Right renal cortex interstitium (tissue), 3 donors: ENCODE measurements around the gene LMLN. TPM values are rescaled to one million over a fixed set of nuclear protein-coding genes. Genes with fewer than 3 reads are reported as not detected.
"Not testable (repeated sequence)": the region's sequence is repeated elsewhere in the genome, so short reads cannot be mapped to it uniquely, and the experiment has no call there.

Experiments
- DNase-seq, 3 donors: peaks; one replicate each; pipeline ENCODE4 v3.0.0-alpha.2; 2013; ENCODE audit warnings: low read depth in 3 of 3, low spot score in 2 of 3
- polyA plus RNA-seq, 3 donors: library from polyadenylated mRNA; unstranded; fragments of 120-200 nt; gene quantifications; one replicate each; pipeline ENCODE4 v1.2.1, GENCODE V29; 2013; ENCODE audit not compliant: insufficient read length in 3 of 3

Gene LMLN, protein sequence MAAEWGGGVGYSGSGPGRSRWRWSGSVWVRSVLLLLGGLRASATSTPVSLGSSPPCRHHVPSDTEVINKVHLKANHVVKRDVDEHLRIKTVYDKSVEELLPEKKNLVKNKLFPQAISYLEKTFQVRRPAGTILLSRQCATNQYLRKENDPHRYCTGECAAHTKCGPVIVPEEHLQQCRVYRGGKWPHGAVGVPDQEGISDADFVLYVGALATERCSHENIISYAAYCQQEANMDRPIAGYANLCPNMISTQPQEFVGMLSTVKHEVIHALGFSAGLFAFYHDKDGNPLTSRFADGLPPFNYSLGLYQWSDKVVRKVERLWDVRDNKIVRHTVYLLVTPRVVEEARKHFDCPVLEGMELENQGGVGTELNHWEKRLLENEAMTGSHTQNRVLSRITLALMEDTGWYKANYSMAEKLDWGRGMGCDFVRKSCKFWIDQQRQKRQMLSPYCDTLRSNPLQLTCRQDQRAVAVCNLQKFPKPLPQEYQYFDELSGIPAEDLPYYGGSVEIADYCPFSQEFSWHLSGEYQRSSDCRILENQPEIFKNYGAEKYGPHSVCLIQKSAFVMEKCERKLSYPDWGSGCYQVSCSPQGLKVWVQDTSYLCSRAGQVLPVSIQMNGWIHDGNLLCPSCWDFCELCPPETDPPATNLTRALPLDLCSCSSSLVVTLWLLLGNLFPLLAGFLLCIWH
- 1 to 10 TPM; 8.2 to 8.4 (median 8.2) TPM for polyA plus RNA-seq

DNA sequence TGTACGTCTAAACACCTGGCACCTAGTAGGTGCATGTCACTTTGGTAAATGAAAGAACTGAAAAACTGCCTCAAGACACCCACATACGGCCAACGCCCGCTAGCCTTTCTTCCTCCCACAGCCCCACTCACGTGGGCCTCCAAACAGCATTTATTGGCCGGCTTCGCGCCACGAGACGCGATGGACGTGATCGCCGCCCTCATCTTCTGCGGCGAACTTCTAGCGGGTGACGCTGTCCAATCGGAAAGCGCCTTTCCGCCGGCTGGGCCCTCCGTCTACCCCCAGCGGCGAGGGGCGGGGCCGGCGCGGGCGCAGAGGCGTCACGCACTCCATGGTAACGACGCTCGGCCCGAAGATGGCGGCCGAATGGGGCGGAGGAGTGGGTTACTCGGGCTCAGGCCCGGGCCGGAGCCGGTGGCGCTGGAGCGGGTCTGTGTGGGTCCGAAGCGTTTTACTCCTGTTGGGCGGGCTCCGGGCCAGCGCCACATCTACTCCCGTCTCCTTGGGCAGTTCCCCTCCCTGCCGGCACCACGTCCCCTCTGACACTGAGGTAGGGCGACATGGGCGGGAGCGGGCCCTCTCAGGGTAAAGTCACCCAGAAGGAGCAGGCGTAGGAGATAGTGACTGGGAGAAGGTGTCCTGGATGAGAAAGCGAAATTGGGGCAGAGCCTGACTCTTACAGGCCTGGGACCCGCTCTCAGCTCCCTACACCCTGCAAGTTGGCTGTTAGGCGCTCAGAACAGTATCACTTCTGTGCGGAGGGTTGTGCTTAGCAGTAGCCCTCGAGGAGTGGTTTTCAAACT is at the start of gene LMLN:
LMLN (plus strand) TSS at position 327 of the 803 bp plus-strand sequence; CDS start at position 356, 29 bp downstream.
- peak; percentile 77 to 89 (median 81) for DNase-seq

DNA sequence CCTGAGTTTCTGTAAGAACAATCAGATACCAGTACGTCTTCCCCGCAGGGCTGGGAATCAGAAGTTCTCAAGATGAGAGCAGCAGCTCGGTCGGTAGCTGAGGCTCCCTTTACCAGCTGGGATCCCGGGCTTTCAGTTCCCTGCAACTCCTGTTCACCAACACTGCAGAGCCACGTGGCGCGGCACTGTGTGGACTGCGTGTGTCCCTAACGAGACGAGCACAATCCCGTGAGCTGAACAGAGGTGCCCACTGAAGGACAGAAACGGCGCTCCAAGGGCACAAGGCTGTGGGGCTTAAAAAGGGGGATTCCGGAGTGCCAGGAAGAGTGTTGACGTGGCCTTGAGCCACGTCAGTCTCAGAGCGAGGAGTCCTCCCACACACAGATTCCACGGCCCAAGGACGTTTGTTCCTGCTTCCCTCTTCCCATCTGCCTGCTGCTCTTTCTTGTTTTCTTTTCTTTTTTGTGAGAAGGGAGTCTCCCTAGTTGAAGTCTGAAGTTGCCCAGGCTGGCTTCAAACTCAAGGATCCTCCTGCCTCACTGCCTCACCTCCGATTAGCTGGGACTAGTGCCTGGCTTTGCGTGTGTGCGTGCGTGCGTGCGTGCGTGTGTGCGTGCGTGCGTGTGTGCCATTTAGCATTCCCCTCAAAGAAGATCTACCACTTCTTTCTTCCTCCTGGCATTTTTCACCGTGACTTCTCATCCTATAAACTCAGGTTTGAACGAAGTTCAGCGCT is 47.1 kb upstream of the LMLN start:
- DNase-seq = no peak

GRCh38 chr3:197913641-197914380 is 46.2 kb upstream of the LMLN start:
- DNase-seq = no peak

GRCh38 chr3:197921429-197922275 is 38.4 kb upstream of the LMLN start:
- DNase-seq = not testable (repeated sequence)

- no peak for DNase-seq
Measured at GRCh38 chr3:197926418-197926817, 33.6 kb upstream of the LMLN start.

DNA sequence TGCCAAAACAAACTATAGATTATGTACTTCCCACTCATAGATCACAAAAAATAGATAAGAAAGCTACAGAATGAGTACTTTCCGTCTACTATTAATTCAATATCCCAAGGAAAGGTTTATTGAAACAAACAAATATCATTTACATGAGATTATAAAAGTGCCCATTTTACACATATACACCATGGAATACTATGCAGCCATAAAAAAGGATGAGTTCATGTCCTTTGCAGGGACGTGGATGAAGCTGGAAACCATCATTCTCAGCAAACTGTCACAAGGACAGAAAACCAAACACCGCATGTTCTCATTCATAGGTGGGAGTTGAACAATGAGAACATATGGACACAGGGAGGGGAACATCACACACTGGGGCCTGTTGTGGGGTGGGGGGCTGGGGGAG is 32.4 kb upstream of the LMLN start:
- not testable (repeated sequence) for DNase-seq

GRCh38 chr3:197936819-197937384 is 23.1 kb upstream of the LMLN start:
- no peak for DNase-seq

DNA sequence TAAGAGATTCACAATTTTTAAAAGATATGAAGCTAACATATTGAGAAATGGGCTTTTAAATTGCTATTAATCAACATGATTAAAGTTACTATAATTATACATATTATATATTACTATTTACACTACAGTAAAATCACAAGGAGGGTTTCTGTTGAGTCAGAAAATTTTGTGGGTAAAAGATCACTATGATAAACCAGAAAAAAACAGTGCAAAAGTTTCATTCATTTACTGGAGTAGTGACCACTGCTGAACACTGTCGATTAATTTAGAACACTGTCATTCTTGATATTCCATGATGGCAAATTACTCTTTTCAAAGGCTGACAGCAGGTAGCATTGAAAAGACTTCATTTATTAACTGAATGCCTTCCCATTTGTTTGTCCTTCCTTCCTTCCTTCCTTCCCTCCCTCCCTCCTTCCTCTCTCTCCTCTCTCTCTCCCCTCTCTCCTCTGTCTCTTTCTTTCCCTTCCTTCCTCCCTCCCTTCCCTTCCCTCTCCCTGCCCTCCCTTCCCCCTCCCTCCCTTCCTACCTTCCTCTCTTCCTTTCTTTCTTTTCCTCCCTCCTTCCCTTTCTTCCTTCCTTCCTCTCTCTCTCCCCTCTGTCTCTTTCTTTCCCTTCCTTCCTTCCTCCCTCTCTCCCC is 19.2 kb upstream of the LMLN start:
- no peak for DNase-seq

DNA sequence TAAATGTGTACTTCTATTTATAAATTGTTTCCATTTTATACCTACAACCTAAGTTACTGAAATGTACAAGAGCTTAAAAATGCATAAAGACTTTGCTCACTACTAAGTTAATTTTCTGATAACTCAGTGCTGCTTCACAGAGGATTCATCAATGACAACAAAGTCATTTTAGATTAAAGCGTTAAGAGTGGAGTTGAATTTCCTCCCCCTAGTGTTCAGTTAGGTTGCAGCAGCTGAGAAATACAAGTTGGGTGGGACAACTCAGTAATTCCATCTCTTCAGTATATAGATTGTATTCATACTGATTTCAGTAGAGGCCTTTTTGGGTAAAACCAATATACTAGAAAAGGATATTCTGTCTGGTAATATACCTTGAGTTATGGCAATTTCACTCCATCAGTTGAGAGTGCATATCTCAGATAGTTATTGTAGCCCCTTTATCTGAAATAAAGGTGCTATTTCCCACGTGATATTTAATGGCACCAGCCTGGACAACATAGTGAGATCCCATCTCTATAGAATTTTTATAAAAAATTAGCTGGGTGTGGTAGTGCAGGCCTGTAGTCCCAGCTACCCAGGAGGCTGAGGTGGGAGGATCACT is 17.0 kb upstream of the LMLN start:
- no peak for DNase-seq

- DNase-seq = no peak
Measured at GRCh38 chr3:197949191-197949777, 10.7 kb upstream of the LMLN start.

DNA sequence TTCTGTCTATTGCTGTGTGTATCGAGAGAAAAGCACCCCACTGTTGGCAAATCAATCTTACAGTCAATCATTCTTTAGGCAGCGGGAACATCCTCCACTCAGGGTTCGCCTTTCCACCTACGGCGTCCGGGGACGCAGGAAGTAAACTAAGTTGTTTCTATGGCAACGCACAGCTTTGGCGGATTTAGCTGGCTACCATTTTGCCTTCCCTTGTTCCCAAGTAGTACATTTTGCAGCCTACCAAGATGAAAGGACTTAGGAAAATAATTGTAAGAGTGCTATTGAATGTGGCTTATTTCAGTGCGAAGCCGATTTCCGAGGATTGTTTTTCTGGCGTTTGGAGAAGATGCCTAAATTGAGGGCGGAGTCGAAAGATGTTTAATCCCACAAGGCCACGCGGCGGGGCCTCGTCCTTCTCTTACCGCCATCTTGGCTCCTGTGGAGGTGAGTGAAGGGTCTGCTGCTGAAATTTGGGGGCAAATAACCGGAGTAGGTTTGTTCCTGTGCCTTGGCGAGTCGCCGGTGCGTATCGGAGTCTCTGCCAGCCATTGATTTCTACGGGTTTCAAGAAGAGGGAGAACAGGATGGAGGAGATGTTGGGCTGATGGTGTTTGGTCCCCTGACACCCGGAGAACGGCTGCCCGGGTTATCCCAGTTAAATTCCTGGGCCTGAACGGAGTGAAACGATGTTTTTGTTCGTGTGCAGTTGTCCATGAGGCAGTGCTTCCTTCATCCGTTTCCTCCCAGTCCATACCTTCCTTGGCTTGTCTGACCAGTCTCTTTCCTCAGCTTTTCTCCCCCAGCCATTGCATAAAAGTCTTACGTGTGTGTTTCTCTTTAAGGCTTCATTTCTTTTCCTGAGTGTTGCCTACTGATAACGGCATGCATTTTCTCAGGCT is 10.0 kb upstream of the LMLN start, which contains the start of gene RPL35A:
RPL35A (plus strand) TSS at position 413 of the 899 bp plus-strand sequence. CDS start 778 bp downstream, outside the sequence.
- peak; percentile 92 to 100 (median 97) for DNase-seq

GRCh38 chr3:197950677-197951061 is 9.3 kb upstream of the LMLN start:
- no peak for DNase-seq

GRCh38 chr3:197951392-197951990 is 8.5 kb upstream of the LMLN start:
- no peak for DNase-seq

GRCh38 chr3:197952440-197952839 is 7.6 kb upstream of the LMLN start:
- no peak for DNase-seq

DNA sequence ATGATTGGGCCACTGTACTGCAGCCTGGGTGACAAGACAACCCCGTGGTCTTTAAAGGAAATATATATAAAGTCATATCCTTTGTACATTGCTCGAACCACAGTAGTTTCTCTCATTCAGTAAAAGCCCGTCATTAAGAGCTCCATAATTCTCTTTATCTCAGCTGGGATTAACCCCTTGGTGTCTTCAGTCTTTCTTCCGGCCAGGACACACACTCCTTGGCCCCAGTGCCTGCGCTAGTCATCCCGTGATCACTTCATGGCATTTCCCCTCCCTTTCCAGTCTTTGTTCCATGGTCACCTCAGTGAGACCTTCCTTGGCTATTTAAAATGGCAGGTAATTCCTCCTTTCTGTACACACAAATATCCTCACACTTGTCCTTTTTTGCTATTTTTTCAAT is 6.7 kb upstream of the LMLN start:
- DNase-seq = no peak

- no peak for DNase-seq
Measured at GRCh38 chr3:197953881-197954280, 6.1 kb upstream of the LMLN start.
